Hepatocyte (in vitro differentiated cells): ENCODE data around the gene ZFX.

ENCODE experiments used
- CTCF ChIP-seq: fragments of 200-600 bp; sonication (generic); IDR thresholded peaks from 2 replicates; pipeline ENCODE4 v1.5.1; 2016; ENCODE audit warnings: antibody characterized with exemption, mild to moderate bottlenecking; ENCODE audit not compliant: poor library complexity
- EZH2 ChIP-seq: fragments of 200-600 bp; sonication (generic); IDR thresholded peaks from 2 replicates; pipeline ENCODE4 v1.6.1; 2016; ENCODE audit warnings: antibody characterized with exemption, mild to moderate bottlenecking, borderline replicate concordance
- EZH2phosphoT487 ChIP-seq: fragments of 200-600 bp; sonication (generic); IDR thresholded peaks from one replicate; pipeline ENCODE4 v1.6.1; 2018; ENCODE audit warnings: antibody characterized with exemption, mild to moderate bottlenecking, low read depth, moderate library complexity; ENCODE audit not compliant: unreplicated experiment, severe bottlenecking

- TF ChIP-seq CTCF (no peak), EZH2 (no peak), EZH2phosphoT487 (no peak)
Measured at GRCh38 chrX:24229976-24230375, 80.4 kb downstream of the ZFX start.
